GM10248 (cell line): ENCODE results near the gene SELENBP1.

Experiments
- CTCF ChIA-PET: fragments of 300-600 bp; sonication (Branson Sonifier 250); formaldehyde crosslinking; extraction: SDS; loops from one replicate; lab custom pipeline; 2021; ENCODE audit warnings: antibody characterized with exemption; lab: Yijun Ruan, JAX
- POLR2A ChIA-PET: fragments of 350-650 bp; sonication (Branson Sonifier 250); formaldehyde crosslinking; extraction: SDS; loops from one replicate; lab custom pipeline; 2020; ENCODE audit warnings: antibody characterized with exemption; lab: Yijun Ruan, JAX
- DNase-seq: peaks from one replicate; pipeline ENCODE4 v3.0.0; 2012; ENCODE audit errors: extremely low spot score
- CTCF ChIP-seq: IDR thresholded peaks from 2 replicates; pipeline ENCODE4 v1.5.1; 2012; ENCODE audit warnings: mild to moderate bottlenecking, low read depth; ENCODE audit errors: extremely low read depth, missing control alignments, control extremely low read depth

Gene SELENBP1

GRCh38 chr1:151372058-151372934, at the start of gene SELENBP1:
SELENBP1 (minus strand) TSS chr1:151372705; CDS start chr1:151372641, 64 bp downstream.
- DNase-seq = no peak

GRCh38 chr1:151419819-151420218, 47.3 kb upstream of the SELENBP1 start:
- no peak for DNase-seq
- no peak for TF ChIP-seq CTCF
- ChIA-PET CTCF (interaction anchor here (0.9 to 1.8 kb wide), 2 partner anchors 13 to 17 kb away, joined by 3 to 4 read pairs; no protein-coding TSS in a partner anchor), POLR2A (no interaction called here)

More at GRCh38 chr1:151372058-151372934, at the start of gene SELENBP1:
- TF ChIP-seq CTCF = no peak
- ChIA-PET CTCF (interaction anchor here (1.0 to 1.2 kb wide), 2 partner anchors 13 to 33 kb away, joined by 3 to 4 read pairs; no protein-coding TSS in a partner anchor), POLR2A (no interaction called here)

- ChIA-PET POLR2A (interaction anchor here (0.7 kb wide), 1 partner anchor 43 kb away, joined by 3 read pairs; no protein-coding TSS in a partner anchor), CTCF (interaction anchor here (1.3 to 2.3 kb wide), 3 partner anchors 13 to 19 kb away, joined by 4 to 7 read pairs (median 7); no protein-coding TSS in a partner anchor)
- no peak for TF ChIP-seq CTCF
- DNase-seq = no peak
These were observed 45.6 kb upstream of the SELENBP1 start for GRCh38 chr1:151418081-151418480.

- ChIA-PET POLR2A (interaction anchor here (0.7 to 1.0 kb wide), 2 partner anchors 11 to 18 kb away, joined by 3 to 6 read pairs; no protein-coding TSS in a partner anchor), CTCF (interaction anchor here (0.9 to 1.2 kb wide), 2 partner anchors 10 to 165 kb away, joined by 3 to 5 read pairs; no protein-coding TSS in a partner anchor)
- no peak for TF ChIP-seq CTCF
- no peak for DNase-seq
These were observed 43.7 kb upstream of the SELENBP1 start for GRCh38 chr1:151416231-151416630.

GRCh38 chr1:151411884-151412283, 39.4 kb upstream of the SELENBP1 start:
- DNase-seq = no peak
- CTCF ChIA-PET = interaction anchor here (1.1 to 3.1 kb wide), 4 partner anchors 8 to 102 kb away, joined by 3 to 13 read pairs (median 4); no protein-coding TSS in a partner anchor
- TF ChIP-seq CTCF = no peak
- POLR2A ChIA-PET = no interaction called here

- ChIA-PET POLR2A (no interaction called here), CTCF (interaction anchor here (1.5 to 2.1 kb wide), 3 partner anchors 9 to 68 kb away, joined by 4 to 9 read pairs (median 5); partner anchors contain the start of gene PSMB4)
- DNase-seq = no peak
- TF ChIP-seq CTCF = no peak
These were observed 36.4 kb upstream of the SELENBP1 start for GRCh38 chr1:151408891-151409290.
